HepG2 (cell line): ENCODE data around the gene SREBF1. TPM values are rescaled to one million over a fixed set of nuclear protein-coding genes. Genes with fewer than 3 reads are reported as not detected.
A peak's percentile ranks its signal among the peaks of the same experiment; 100 is the strongest.

Source experiments
- ATAC-seq: fragments of 200-7000 bp; cut with Tn5 transposase; 3 replicates; pipeline ENCODE4 v1.9.1; 2020; ENCODE audit warnings: mild to moderate bottlenecking, moderate library complexity
- BruUV-seq: library from RNA; stranded (reverse); fragments of 400-500 nt; replicated peaks from 2 replicates; lab custom pipeline; 2021; lab: Mats Ljungman, UMichigan
- CTCF ChIA-PET: fragments of 300-600 bp; formaldehyde crosslinking; extraction: SDS; loops from one replicate; lab custom pipeline; 2021; ENCODE audit warnings: low total read pairs, inconsistent platforms, low intra/inter-chr PET ratio; lab: Yijun Ruan, JAX
- POLR2A ChIA-PET: fragments of 350-600 bp; sonication (Branson Sonifier 250); formaldehyde crosslinking; loops from one replicate; lab custom pipeline; 2020; ENCODE audit warnings: antibody characterized with exemption, inconsistent platforms; lab: Yijun Ruan, JAX
- DNase-seq: peaks from one replicate; pipeline ENCODE4 v3.0.0-alpha.2; 2015; ENCODE audit warnings: low spot score
- FAIRE-seq: peaks from 3 replicates; lab custom pipeline; 2011; peaks lifted over from hg19 to GRCh38; lab: Jason Lieb, UNC
- H2AFZ ChIP-seq: one replicate; pipeline ENCODE4 v1.6.1; 2011; ENCODE audit warnings: low read length, inconsistent platforms
- H3K27ac ChIP-seq: fragments of 300-600 bp; 3 replicates; pipeline ENCODE4 v1.8.0; 2011; ENCODE audit warnings: mixed run types, mild to moderate bottlenecking, mixed read lengths, low read length, inconsistent platforms; ENCODE audit not compliant: insufficient read depth; ENCODE audit errors: extremely low read length
- H3K27me3 ChIP-seq, 2 experiments: fragments of 200-600 bp in 1 of 2; 2 replicates in 1 of 2; 3 replicates in 1 of 2; pipeline versions ENCODE4 v1.6.0 to v1.8.0; 2011; ENCODE audit warnings: low read length in 2 of 2, mild to moderate bottlenecking in 2 of 2, moderate library complexity in 2 of 2, inconsistent platforms in 1 of 2; ENCODE audit not compliant: insufficient read depth in 2 of 2, control insufficient read depth in 1 of 2
- H3K36me3 ChIP-seq, 2 experiments: fragments of 200-600 bp in 1 of 2; replicated peaks in 1 of 2; 2 replicates in 1 of 2; 3 replicates in 1 of 2; pipeline versions ENCODE4 v1.5.1 to v1.8.0; 2011; ENCODE audit warnings: low read length in 2 of 2, inconsistent platforms in 1 of 2; ENCODE audit not compliant: insufficient read depth in 2 of 2, control insufficient read depth in 1 of 2
- H3K4me1 ChIP-seq: 2 replicates; pipeline ENCODE4 v1.5.1; 2012; ENCODE audit warnings: low read length, inconsistent platforms; ENCODE audit not compliant: insufficient read depth
- H3K4me2 ChIP-seq: 2 replicates; pipeline ENCODE4 v1.6.0; 2011; ENCODE audit warnings: low read depth, low read length, inconsistent platforms
- H3K4me3 ChIP-seq, 3 experiments: fragments of 200-600 bp in 1 of 3; sonication (generic), shearing (Covaris generic) in 1 of 3; replicated peaks in 1 of 3; 2 replicates each; pipeline ENCODE4 v1.5.1; 2011 to 2016; ENCODE audit warnings: low read length in 3 of 3, inconsistent platforms in 2 of 3, low read depth in 2 of 3, mild to moderate bottlenecking in 2 of 3, control low read depth in 1 of 3, mixed read lengths in 1 of 3; ENCODE audit not compliant: insufficient read depth in 1 of 3
- H3K79me2 ChIP-seq: one replicate; pipeline ENCODE4 v1.6.1; 2011; ENCODE audit warnings: low read length, inconsistent platforms; ENCODE audit not compliant: insufficient read depth
- H3K9ac ChIP-seq: 2 replicates; pipeline ENCODE4 v1.6.0; 2011; ENCODE audit warnings: mild to moderate bottlenecking, low read depth, low read length, inconsistent platforms; ENCODE audit not compliant: insufficient read depth
- H3K9me3 ChIP-seq: 2 replicates; pipeline ENCODE4 v1.5.1; 2012; ENCODE audit warnings: mild to moderate bottlenecking, low read length
- H4K20me1 ChIP-seq: 2 replicates; pipeline ENCODE4 v1.6.0; 2011; ENCODE audit warnings: inconsistent platforms, mild to moderate bottlenecking, low read length, moderate library complexity; ENCODE audit not compliant: insufficient read depth
- CHD2 ChIP-seq: IDR thresholded peaks from 2 replicates; pipeline ENCODE4 v1.6.1; 2011; ENCODE audit warnings: low read depth, low read length, improper control_type of control experiment
- GLI4 ChIP-seq: sonication (generic); formaldehyde crosslinking; IDR thresholded peaks from 2 replicates; pipeline ENCODE4 v1.5.1; 2020; ENCODE audit warnings: missing genetic modification reagents, mild to moderate bottlenecking, moderate library complexity, borderline replicate concordance
- IKZF1 ChIP-seq: fragments of 450-650 bp; IDR thresholded peaks from 2 replicates; pipeline ENCODE4 v1.7.1; 2016
- MZF1 ChIP-seq: sonication (generic); formaldehyde crosslinking; IDR thresholded peaks from 2 replicates; pipeline ENCODE4 v1.8.1; 2023; ENCODE audit warnings: mild to moderate bottlenecking, missing genetic modification reagents, borderline replicate concordance
- ZNF768 ChIP-seq: sonication (generic); formaldehyde crosslinking; IDR thresholded peaks from 2 replicates; pipeline ENCODE4 v1.4.0; 2020; ENCODE audit warnings: missing genetic modification reagents
- WGBS: methylation state at CpG from one replicate; pipeline ENCODE4 v1.1.6; 2017; ENCODE audit warnings: low lambda C conversion rate; 5-methylcytosine and 5-hydroxymethylcytosine counted together
- in situ Hi-C: cut with HindIII; loops from 2 replicates; pipeline ENCODE4 v1.10.0; 2017; ENCODE audit warnings: low pct_unique_long_range_greater_than_20kb; ENCODE audit not compliant: extremely low pct_ligation_motif_present
- intact Hi-C: fragments of 100-400 bp; cut with micrococcal nuclease; formaldehyde crosslinking; loops from one replicate; pipeline ENCODE4 v1.10.0; 2022; ENCODE audit not compliant: unreplicated experiment
- polyA plus RNA-seq, 8 experiments: library from polyadenylated mRNA; depleted of rRNA in 3 of 8; stranded (reverse) in 7 of 8; unstranded in 1 of 8; fragments of >200 nt; fragmentation: Illumina TruSeq in 4 of 8; extraction: Trizol in 4 of 8; gene quantifications; 2 replicates each; pipeline versions ENCODE4 v1.2.1 to v1.2.3, GENCODE V29; 2011 to 2016; ENCODE audit warnings: low read depth in 4 of 8, missing spikeins in 1 of 8, mixed read lengths in 1 of 8; ENCODE audit not compliant: insufficient read depth in 1 of 8
- total RNA-seq, 5 experiments: library from RNA; depleted of rRNA; stranded (reverse); fragments of >200 nt; fragmentation: Illumina TruSeq; extraction: Trizol; gene quantifications; 2 replicates each; pipeline ENCODE4 v1.2.3, GENCODE V29; 2016; ENCODE audit warnings: low read depth in 1 of 5
- TF ChIP-seq, protein P1 (sequence below): IDR thresholded peaks from 2 replicates; pipeline ENCODE4 v1.6.1; 2016; ENCODE audit warnings: low read depth, control low read depth
- TF ChIP-seq, protein P2 (sequence below): sonication (generic); formaldehyde crosslinking; conservative IDR thresholded peaks from 2 replicates; pipeline ENCODE4 v1.4.0; 2020; ENCODE audit warnings: missing genetic modification reagents
- TF ChIP-seq, protein P3 (sequence below): IDR thresholded peaks from 2 replicates; pipeline ENCODE4 v1.6.1; 2016; ENCODE audit warnings: low read depth

The SREBF1 gene
- total and polyA plus RNA-seq, 2 of the 13 experiments (the other 11 are each of a cell fraction or from before 2014, with no cell fraction given) = 34.3 to 38.0 TPM

DNA sequence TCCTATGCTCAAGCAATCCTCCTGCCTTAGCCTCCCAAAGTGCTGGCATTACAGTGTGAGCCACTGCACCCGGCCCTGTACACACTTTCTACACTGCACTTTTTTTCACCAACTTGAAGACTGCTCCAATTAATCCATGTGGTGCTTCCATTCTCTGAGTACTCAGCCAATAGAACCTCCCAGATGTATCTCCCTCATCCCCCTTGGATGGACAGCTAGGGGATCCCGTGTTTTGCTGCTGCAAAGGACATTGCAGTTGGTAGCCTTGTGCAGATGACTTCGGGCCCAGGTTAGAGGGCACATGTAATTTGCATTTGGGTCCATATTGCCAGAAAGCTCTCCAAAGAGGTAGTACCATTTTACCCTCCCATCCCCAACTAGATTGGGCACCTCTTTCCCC, 59.9 kb downstream of the SREBF1 start (continued):
- TF ChIP-seq, protein P1, sequence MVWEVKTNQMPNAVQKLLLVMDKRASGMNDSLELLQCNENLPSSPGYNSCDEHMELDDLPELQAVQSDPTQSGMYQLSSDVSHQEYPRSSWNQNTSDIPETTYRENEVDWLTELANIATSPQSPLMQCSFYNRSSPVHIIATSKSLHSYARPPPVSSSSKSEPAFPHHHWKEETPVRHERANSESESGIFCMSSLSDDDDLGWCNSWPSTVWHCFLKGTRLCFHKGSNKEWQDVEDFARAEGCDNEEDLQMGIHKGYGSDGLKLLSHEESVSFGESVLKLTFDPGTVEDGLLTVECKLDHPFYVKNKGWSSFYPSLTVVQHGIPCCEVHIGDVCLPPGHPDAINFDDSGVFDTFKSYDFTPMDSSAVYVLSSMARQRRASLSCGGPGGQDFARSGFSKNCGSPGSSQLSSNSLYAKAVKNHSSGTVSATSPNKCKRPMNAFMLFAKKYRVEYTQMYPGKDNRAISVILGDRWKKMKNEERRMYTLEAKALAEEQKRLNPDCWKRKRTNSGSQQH (CRISPR knock-in tag) = no peak
- TF ChIP-seq, protein P2, sequence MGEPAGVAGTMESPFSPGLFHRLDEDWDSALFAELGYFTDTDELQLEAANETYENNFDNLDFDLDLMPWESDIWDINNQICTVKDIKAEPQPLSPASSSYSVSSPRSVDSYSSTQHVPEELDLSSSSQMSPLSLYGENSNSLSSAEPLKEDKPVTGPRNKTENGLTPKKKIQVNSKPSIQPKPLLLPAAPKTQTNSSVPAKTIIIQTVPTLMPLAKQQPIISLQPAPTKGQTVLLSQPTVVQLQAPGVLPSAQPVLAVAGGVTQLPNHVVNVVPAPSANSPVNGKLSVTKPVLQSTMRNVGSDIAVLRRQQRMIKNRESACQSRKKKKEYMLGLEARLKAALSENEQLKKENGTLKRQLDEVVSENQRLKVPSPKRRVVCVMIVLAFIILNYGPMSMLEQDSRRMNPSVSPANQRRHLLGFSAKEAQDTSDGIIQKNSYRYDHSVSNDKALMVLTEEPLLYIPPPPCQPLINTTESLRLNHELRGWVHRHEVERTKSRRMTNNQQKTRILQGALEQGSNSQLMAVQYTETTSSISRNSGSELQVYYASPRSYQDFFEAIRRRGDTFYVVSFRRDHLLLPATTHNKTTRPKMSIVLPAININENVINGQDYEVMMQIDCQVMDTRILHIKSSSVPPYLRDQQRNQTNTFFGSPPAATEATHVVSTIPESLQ (CRISPR knock-in tag) = no peak
- TF ChIP-seq, protein P3, sequence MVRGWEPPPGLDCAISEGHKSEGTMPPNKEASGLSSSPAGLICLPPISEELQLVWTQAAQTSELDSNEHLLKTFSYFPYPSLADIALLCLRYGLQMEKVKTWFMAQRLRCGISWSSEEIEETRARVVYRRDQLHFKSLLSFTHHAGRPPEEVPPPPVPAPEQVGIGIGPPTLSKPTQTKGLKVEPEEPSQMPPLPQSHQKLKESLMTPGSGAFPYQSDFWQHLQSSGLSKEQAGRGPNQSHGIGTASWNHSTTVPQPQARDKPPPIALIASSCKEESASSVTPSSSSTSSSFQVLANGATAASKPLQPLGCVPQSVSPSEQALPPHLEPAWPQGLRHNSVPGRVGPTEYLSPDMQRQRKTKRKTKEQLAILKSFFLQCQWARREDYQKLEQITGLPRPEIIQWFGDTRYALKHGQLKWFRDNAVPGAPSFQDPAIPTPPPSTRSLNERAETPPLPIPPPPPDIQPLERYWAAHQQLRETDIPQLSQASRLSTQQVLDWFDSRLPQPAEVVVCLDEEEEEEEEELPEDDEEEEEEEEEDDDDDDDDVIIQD (CRISPR knock-in tag) = no peak
- TF ChIP-seq IKZF1 = no peak
- TF ChIP-seq CHD2 = no peak
- TF ChIP-seq MZF1 (CRISPR knock-in tag) = no peak
- TF ChIP-seq, all 625 proteins: peak for 0

DNA sequence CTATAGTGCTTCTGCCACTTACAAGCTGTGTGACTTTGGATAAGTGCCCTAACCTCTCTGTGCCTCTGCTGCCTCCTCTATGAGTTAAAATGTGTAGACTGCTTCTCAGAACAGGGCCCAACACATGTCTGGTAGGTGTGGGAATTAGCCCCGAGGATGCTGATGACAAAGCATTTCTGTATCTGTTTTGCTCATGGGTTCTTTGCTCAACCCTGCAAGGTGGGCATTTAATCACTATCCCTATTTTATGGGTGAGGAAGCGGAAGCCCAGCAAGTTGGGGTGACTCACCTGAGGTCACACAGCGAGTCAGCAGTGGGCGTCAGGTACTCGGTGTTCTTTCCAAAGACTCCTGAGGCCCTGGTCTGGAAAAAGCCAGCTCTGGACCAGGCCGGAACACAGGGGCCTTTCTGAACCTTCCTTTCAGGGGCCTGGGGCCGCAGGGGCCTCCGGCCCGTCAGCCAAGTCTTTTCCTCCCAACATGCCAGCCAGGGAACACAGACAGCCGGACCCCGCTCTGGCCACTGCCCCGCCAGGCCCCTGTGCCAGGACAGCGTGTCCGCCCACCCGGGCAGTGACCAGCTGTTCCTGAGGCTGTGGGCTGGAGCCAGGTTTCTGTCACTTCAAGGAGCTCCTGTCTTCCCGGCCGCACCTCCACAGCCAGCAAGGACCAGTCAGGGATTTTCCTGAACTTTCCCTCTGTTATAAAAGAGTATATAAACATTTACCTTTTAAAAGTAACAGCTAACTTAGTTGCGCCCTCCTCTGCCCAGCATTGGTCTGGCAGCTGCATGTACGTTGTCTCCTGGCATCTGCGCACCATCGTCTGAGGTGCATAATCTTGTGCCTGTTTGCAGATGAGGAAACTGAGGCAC, 62.5 kb downstream of the SREBF1 start:
- H3K9me3 ChIP-seq = no peaks in the 10 kb centered on the region
- ChIA-PET POLR2A (no interaction called here), CTCF (no interaction called here)
- ATAC-seq (no peak), DNase-seq (no peak), FAIRE-seq (no peak)
- peaks cover 25% of the 10 kb centered on the region for H3K4me1 ChIP-seq
- peaks cover 0 to 2% of the 10 kb centered on the region in 2 experiments; a peak in 1 of 5 replicates for H3K36me3 ChIP-seq
- intact Hi-C loops (no loop called here), in situ Hi-C loops (no loop called here)
- H3K79me2 ChIP-seq = no peaks in the 10 kb centered on the region
- no peak overlapping the region for H3K4me3 ChIP-seq
- H2AFZ ChIP-seq = no peak overlapping the region
- no peak overlapping the region for H3K4me2 ChIP-seq
- no peak overlapping the region for H3K9ac ChIP-seq
- peak; percentile 55 for TF ChIP-seq ZNF768
- TF ChIP-seq GLI4 (CRISPR knock-in tag) = no peak
- peaks cover 15% of the 10 kb centered on the region for H4K20me1 ChIP-seq
- no peaks in the 10 kb centered on the region for H3K27me3 ChIP-seq
- 92% methylated on average over 13 of the region's 21 CpGs for WGBS
- H3K27ac ChIP-seq = no peak overlapping the region
- BruUV-seq = no TSS peak
